ACC112 (cell line): ENCODE measurements around the gene ABCD3.

Experiments used
- H2AFZ ChIP-seq: fragments of 200-600 bp; sonication (generic); one replicate; pipeline ENCODE4 v1.6.0; 2017; ENCODE audit warnings: antibody characterized with exemption, low read length; ENCODE audit not compliant: unreplicated experiment
- H3K27ac ChIP-seq: fragments of 200-600 bp; sonication (generic); 2 replicates; pipeline ENCODE4 v1.5.1; 2014; ENCODE audit warnings: low read depth, mild to moderate bottlenecking, antibody characterized with exemption, low read length, moderate library complexity
- H3K27me3 ChIP-seq: fragments of 200-600 bp; sonication (generic); 2 replicates; pipeline ENCODE4 v1.6.1; 2014; ENCODE audit warnings: mild to moderate bottlenecking, antibody characterized with exemption, low read length, moderate library complexity, mixed read lengths; ENCODE audit not compliant: insufficient read depth
- H3K36me3 ChIP-seq: fragments of 200-600 bp; sonication (generic); 2 replicates; pipeline ENCODE4 v1.6.1; 2016; ENCODE audit warnings: mild to moderate bottlenecking, antibody characterized with exemption, low read length, moderate library complexity, mixed read lengths; ENCODE audit not compliant: insufficient read depth
- H3K4me1 ChIP-seq: fragments of 200-600 bp; sonication (generic); one replicate; pipeline ENCODE4 v1.6.1; 2016; ENCODE audit warnings: low read length, mixed read lengths; ENCODE audit not compliant: insufficient read depth, unreplicated experiment, control insufficient read depth
- H3K4me3 ChIP-seq: fragments of 200-600 bp; sonication (generic); 2 replicates; pipeline ENCODE4 v1.5.1; 2014; ENCODE audit warnings: mild to moderate bottlenecking, low read depth, low read length
- H3K79me2 ChIP-seq: fragments of 200-600 bp; sonication (generic); one replicate; pipeline ENCODE4 v1.6.0; 2016; ENCODE audit warnings: low read length; ENCODE audit not compliant: control insufficient read depth, unreplicated experiment, insufficient read depth

The ABCD3 gene

DNA sequence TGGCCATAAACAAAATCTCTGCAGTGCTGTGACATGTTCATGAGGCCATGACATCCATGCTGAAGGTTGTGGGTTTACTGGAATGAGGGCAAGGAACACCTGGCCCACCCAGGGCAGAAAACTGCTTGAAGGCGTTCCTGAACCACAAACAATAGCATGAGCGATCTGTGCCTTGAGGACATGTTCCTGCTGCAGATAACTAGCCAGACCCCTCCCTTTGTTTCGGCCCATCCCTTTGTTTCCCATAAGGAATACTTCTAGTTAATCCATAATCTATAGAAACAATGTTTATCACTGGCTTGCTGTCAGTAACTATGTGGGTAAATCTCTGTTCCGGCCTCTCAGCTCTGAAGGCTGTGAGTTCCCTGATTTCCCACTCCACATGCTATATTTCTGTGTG lies 28.9 kb upstream of the ABCD3 start:
- Histone ChIP-seq H3K4me1 (no peaks in the 10 kb centered on the region), H3K36me3 (no peaks in the 10 kb centered on the region), H2AFZ (no peak overlapping the region), H3K79me2 (no peaks in the 10 kb centered on the region), H3K27me3 (peaks cover 30% of the 10 kb centered on the region), H3K4me3 (no peak overlapping the region), H3K27ac (no peak overlapping the region)

DNA sequence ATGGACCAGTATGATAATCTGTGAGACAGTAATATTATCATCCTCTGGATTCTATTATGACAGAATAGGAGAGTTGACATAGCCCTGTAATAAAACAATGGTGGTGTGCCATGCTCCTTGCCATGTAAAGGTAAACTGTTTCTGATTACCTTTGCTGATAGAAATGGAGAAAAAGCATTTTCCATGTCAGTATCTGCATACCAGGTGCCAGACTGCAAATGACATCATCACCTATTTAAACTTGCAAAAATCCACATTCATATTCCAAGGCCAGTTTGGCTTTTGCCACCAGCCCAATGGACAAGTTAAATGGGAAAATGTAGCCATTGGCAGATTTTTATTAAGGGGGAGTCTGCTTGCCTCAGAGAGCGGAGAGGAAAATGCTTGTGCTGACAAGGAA lies 23.9 kb upstream of the ABCD3 start:
- Histone ChIP-seq H3K79me2 (no peaks in the 10 kb centered on the region), H3K4me1 (no peaks in the 10 kb centered on the region), H3K27me3 (peaks cover 22% of the 10 kb centered on the region; the same call in 1 of the 2 replicates), H3K27ac (no peak overlapping the region), H3K36me3 (no peaks in the 10 kb centered on the region), H2AFZ (no peak overlapping the region), H3K4me3 (no peak overlapping the region)

DNA sequence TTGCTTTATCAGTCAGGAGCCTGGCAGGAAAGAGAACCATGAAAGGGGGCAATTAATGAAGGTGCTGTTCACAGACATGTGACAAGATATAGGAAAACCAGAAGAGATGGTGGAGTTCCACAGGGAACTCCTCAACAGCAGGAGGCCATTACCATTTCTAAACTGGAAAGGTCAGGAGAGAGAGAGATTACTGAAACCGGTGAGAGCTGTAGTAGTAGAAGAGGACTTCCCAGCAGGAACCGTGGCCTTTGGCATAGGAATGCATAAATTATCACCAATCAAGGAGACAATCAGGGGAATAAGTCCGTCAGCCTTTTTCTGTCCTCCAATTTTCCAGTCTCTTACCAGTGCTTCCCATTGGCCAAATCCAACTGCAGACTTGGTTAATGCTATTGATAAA lies 23.0 kb upstream of the ABCD3 start:
- Histone ChIP-seq H3K4me3 (no peak overlapping the region), H2AFZ (no peak overlapping the region), H3K27ac (no peak overlapping the region), H3K79me2 (no peaks in the 10 kb centered on the region), H3K4me1 (no peaks in the 10 kb centered on the region), H3K36me3 (no peaks in the 10 kb centered on the region), H3K27me3 (peaks cover 22% of the 10 kb centered on the region; the same call in 1 of the 2 replicates)

DNA sequence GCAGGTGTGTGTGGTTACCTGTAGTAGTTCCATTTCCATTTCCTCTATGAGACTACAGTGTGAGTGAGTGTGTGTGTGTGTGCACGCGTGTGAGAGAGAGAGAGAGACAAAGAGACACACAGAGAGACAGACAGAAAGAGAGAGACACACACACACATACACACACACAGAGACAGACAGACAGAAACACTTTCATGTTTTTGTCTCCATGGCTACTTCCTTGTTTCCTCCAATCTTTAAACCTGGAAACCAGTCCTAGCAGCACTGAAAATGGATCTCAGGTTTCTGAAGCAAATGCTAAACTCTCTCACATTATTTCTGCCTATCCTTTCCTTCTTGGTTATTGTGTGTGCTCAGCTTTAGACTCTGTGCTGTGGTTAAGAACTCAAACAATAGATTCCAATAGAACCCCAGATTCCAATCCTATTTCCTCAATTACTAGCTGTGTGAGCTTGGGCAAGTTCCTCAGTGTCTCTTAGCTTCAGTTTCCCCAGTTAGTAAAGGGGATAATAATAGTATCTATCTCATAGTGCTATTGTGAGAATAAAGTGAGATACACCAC lies 22.4 kb upstream of the ABCD3 start:
- H3K36me3 ChIP-seq = no peaks in the 10 kb centered on the region
- H3K4me3 ChIP-seq = no peak overlapping the region
- peaks cover 22% of the 10 kb centered on the region; the same call in 1 of the 2 replicates for H3K27me3 ChIP-seq
- H2AFZ ChIP-seq = no peak overlapping the region
- H3K4me1 ChIP-seq = no peaks in the 10 kb centered on the region
- H3K79me2 ChIP-seq = no peaks in the 10 kb centered on the region
- no peak overlapping the region for H3K27ac ChIP-seq

DNA sequence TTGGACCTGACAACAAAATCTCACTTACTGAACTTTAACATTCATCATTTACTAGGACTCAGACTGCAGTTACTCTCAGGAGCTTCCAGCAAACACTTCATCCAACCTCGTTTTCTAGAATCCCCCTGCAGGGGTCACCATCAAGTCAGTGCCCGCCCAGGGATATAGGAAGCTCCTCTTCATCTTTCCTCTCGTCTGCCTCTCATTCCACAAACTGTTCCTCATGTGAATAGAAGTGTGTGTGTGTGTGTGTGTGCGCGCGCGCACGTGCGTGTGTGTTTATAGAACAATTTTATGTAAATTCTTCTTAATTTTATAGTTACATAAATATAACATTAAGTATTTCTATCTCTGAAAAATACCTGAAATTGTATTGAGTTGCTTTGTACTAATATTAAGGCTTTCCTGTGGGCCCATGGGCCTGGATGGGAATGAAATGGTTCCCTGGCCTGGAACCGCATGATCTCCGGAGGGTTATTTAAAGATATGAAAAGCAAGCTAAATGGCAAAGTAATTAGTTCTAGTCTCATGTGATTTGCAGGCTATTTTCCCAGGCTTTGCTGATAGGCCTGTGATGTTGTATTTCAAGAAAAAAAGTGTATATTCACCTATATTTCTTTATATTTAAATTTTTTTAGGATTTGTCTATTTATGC lies 21.7 kb upstream of the ABCD3 start:
- H3K4me3 ChIP-seq = no peak overlapping the region
- no peaks in the 10 kb centered on the region for H3K79me2 ChIP-seq
- no peak overlapping the region for H2AFZ ChIP-seq

DNA sequence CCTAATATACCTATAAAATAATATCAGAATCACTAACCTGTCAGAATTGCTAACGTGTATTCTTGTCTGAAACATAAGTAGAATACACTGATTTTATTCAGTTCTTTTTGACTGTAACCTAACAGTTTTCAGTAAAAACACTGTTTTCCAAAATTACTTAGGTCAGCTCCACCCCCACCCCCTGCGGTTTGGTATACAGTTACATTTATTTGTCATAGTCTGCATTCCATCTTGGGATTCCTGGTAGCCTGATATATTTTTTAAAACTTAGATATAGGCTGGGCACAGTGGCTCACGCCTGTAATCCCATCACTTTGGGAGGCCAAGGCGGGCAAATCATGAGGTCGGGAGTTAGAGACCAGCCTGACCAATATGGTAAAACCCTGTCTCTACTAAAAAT lies 19.8 kb upstream of the ABCD3 start:
- Histone ChIP-seq H3K4me1 (no peaks in the 10 kb centered on the region), H3K27ac (no peak overlapping the region), H3K79me2 (no peaks in the 10 kb centered on the region)

More for the DNA sequence above, 21.7 kb upstream of the ABCD3 start:
- Histone ChIP-seq H3K36me3 (no peaks in the 10 kb centered on the region), H3K27me3 (peaks cover 15% of the 10 kb centered on the region; the same call in 1 of the 2 replicates), H3K27ac (no peak overlapping the region), H3K4me1 (no peaks in the 10 kb centered on the region)

DNA sequence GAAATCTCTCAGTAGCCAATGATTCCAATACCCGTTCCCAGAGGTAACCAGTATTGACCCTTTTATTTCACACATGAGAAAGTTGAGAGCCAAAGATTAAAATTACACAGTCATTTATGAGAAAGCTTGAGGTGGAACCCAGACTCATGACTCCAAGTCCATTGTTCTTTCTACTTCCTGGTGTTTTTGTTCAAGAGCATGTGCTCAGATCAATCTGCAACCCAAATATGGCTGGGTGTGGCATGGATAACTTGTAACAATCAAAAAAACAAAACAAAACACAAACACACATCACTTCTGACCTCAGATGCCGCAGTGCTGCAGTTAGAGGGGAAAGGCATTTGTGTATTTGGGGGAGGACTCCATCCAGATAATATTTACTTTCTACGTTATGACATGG lies 18.7 kb upstream of the ABCD3 start:
- H3K4me1 ChIP-seq = no peaks in the 10 kb centered on the region
- no peak overlapping the region for H2AFZ ChIP-seq
- H3K27ac ChIP-seq = no peak overlapping the region
- no peak overlapping the region for H3K4me3 ChIP-seq
- 0 out of 2 replicates have a peak, but pooled peaks cover 5% of the 10 kb centered on the region for H3K27me3 ChIP-seq
- H3K36me3 ChIP-seq = no peaks in the 10 kb centered on the region
- H3K79me2 ChIP-seq = no peaks in the 10 kb centered on the region

More for the DNA sequence above, 19.8 kb upstream of the ABCD3 start:
- Histone ChIP-seq H3K4me3 (no peak overlapping the region), H3K27me3 (0 out of 2 replicates have a peak, but pooled peaks cover 5% of the 10 kb centered on the region), H3K36me3 (no peaks in the 10 kb centered on the region), H2AFZ (no peak overlapping the region)

DNA sequence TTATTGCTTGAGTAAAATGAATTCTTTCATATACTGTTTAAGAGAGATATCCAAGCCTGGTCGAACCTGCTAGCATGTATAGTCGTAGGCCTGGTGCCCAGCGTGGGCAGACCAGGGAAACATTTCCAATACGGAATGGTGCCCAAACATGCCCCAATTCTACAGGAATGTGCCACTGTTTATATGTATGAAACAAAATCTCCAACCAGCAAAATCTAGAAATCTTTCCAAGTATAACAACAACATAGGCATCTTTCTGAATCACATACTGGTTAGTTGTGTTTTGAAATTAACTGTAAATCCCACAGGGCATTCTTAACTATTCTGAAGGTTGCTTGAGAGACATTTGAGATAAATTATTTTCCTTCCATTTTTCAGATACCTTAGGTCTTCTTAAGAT lies 17.0 kb upstream of the ABCD3 start:
- Histone ChIP-seq H3K79me2 (no peaks in the 10 kb centered on the region), H3K27ac (no peak overlapping the region), H2AFZ (no peak overlapping the region), H3K4me3 (no peak overlapping the region), H3K36me3 (no peaks in the 10 kb centered on the region), H3K4me1 (no peaks in the 10 kb centered on the region), H3K27me3 (no peaks in the 10 kb centered on the region)

DNA sequence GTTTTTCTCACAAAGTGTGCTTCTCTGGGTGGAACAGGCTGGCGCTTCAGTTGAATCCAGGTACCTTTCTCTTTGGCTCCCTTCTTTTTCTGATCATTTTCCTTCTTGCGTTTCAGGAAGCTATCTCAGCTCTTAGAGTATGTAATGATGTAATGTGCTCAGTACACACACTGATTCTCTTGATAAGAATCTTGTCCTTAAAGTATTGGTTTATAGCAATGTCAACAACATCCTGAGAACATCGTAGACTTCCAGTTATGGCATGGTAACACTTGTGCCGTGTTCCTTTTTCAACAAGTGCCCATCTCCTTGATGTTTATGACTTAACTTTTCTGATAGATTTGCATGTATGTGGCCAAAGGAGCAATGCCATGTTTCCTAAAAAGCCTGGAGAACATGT lies 11.7 kb upstream of the ABCD3 start:
- no peak overlapping the region for H3K4me3 ChIP-seq
- H2AFZ ChIP-seq = no peak overlapping the region
- H3K27ac ChIP-seq = no peak overlapping the region
- H3K4me1 ChIP-seq = no peaks in the 10 kb centered on the region
- H3K79me2 ChIP-seq = no peaks in the 10 kb centered on the region
- H3K36me3 ChIP-seq = no peaks in the 10 kb centered on the region
- peaks cover 7% of the 10 kb centered on the region; the same call in 1 of the 2 replicates for H3K27me3 ChIP-seq

DNA sequence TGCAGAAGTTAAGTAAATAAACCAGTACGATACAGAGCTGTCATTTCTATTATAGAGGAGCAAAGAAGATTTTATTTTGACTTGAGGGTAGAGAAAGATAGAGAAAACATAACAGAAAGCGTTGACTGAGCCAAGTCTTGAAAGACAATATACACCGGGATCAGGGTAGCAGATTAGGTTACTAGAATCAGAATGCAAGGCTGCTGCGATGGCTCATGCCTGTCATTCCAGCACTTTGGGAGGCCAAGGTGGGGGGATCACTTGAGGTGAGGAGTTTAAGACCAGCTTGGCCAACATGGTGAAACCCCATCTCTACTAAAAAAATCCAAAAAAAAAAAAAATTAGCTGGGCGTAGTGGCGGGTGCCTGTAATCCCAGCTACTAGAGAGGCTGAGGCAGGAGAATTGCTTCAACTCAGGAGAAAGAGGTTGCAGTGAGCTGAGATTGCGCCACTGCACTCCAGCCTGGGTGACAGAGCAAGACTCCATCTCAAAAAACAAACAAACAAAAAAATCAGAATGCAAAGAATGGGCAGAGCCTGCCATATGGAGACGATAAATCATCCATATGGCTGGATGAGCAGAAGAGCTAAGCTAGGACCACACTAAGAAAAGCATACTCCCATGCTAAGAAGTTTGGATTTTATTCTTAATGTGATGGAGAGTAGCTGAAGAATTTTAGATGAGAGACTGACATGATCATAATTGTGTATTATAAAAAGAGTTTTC lies 9.9 kb upstream of the ABCD3 start:
- H3K4me3 ChIP-seq = no peak overlapping the region
- H2AFZ ChIP-seq = no peak overlapping the region
- H3K4me1 ChIP-seq = no peaks in the 10 kb centered on the region
- no peak overlapping the region for H3K27ac ChIP-seq
- peaks cover 10% of the 10 kb centered on the region; the same call in 1 of the 2 replicates for H3K27me3 ChIP-seq
- H3K79me2 ChIP-seq = no peaks in the 10 kb centered on the region
- H3K36me3 ChIP-seq = no peaks in the 10 kb centered on the region
